A549 (cell line): Measurements from ENCODE around the gene FRMD4A.

ENCODE experiments used
- CEBPB ChIP-seq, 2 experiments: fragments of >200 bp in 1 of 2; sonication (Bioruptor Twin) in 1 of 2; formaldehyde crosslinking in 1 of 2; IDR thresholded peaks; 2 replicates each; pipeline ENCODE4 v1.6.1; 2012 to 2016
- CHD2 ChIP-seq: fragments of 150-350 bp; IDR thresholded peaks from 2 replicates; pipeline ENCODE4 v1.6.1; 2014; ENCODE audit warnings: low read length; ENCODE audit not compliant: partially characterized antibody
- CHD4 ChIP-seq: fragments of 200-600 bp; sonication (generic); IDR thresholded peaks from 2 replicates; pipeline ENCODE4 v1.6.1; 2016; ENCODE audit warnings: antibody characterized with exemption, mild to moderate bottlenecking, borderline replicate concordance
- CTCF ChIP-seq: fragments of >200 bp; sonication (Bioruptor Twin); formaldehyde crosslinking; IDR thresholded peaks from 3 replicates; pipeline ENCODE4 v1.5.1; 2016
- EHF ChIP-seq: fragments of 250-450 bp; sonication (Bioruptor Pico); IDR thresholded peaks from 2 replicates; pipeline ENCODE4 v1.5.0; 2020; ENCODE audit warnings: mild to moderate bottlenecking
- ESRRA ChIP-seq: fragments of 150-350 bp; IDR thresholded peaks from 2 replicates; pipeline ENCODE4 v1.6.1; 2014; ENCODE audit warnings: mild to moderate bottlenecking, low read length, borderline replicate concordance
- MAFK ChIP-seq: fragments of 450-650 bp; IDR thresholded peaks from 2 replicates; pipeline ENCODE4 v1.6.1; 2014; ENCODE audit not compliant: partially characterized antibody
- MAX ChIP-seq: IDR thresholded peaks from 2 replicates; pipeline ENCODE4 v1.6.1; 2012
- MAZ ChIP-seq: fragments of 150-350 bp; IDR thresholded peaks from 2 replicates; pipeline ENCODE4 v1.6.1; 2014; ENCODE audit warnings: antibody characterized with exemption, low read depth, low read length, borderline replicate concordance
- POLR2A ChIP-seq: IDR thresholded peaks from 2 replicates; pipeline ENCODE4 v1.6.1; 2012; ENCODE audit warnings: mild to moderate bottlenecking, low read length
- RFX5 ChIP-seq: fragments of 450-650 bp; IDR thresholded peaks from 2 replicates; pipeline ENCODE4 v1.7.1; 2014; ENCODE audit warnings: antibody characterized with exemption, mild to moderate bottlenecking, moderate library complexity
- SMC3 ChIP-seq: fragments of >200 bp; sonication (Bioruptor Twin); formaldehyde crosslinking; IDR thresholded peaks from 3 replicates; pipeline ENCODE4 v1.6.1; 2018; ENCODE audit warnings: inconsistent platforms

GRCh38 chr10:13776861-13777311 is 553.8 kb downstream of the FRMD4A start:
- TF ChIP-seq CHD4, result no peak
- TF ChIP-seq ESRRA, result no peak
- no peak for TF ChIP-seq CHD2
- no peak for TF ChIP-seq MAX
- no peak for TF ChIP-seq CTCF
- TF ChIP-seq MAFK, result no peak
- no peak for TF ChIP-seq CEBPB (IDR thresholded peaks at IDR 0.05)
- TF ChIP-seq RFX5, result no peak
- TF ChIP-seq EHF (CRISPR knock-in tag), result no peak
- TF ChIP-seq SMC3, result no peak
- TF ChIP-seq MAZ, result no peak
- TF ChIP-seq POLR2A, result no peak
